Activated T-cell treated with anti-CD3 and anti-CD28 coated beads for 48 hours (primary cell): Measurements from ENCODE around the gene TUT4.

Source experiments
- DNase-seq: peaks from one replicate; pipeline ENCODE4 v3.0.0-alpha.2; 2020; ENCODE audit warnings: low read depth

The TUT4 gene

DNA sequence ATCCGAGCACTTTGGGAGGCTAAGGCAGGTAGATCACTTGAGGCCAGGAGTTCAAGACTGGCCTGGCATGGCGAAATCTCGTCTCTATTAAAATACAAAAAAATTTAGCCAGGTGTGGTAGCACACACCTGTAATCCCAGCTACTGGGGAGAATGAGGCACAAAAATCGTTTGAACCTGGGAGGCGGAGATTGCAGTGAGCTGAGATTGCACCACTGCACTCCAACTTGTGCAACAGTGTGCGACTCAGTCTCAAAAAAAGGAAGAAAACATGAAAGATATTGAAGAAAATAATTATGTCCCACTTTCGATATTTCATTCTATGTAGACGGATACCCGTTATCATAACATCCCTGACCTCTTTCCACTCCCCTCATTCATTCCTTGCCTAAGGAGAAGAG, 19.2 kb downstream of the TUT4 start:
- DNase-seq = no peak

GRCh38 chr1:52532731-52533327, 20.1 kb downstream of the TUT4 start:
- no peak for DNase-seq

DNA sequence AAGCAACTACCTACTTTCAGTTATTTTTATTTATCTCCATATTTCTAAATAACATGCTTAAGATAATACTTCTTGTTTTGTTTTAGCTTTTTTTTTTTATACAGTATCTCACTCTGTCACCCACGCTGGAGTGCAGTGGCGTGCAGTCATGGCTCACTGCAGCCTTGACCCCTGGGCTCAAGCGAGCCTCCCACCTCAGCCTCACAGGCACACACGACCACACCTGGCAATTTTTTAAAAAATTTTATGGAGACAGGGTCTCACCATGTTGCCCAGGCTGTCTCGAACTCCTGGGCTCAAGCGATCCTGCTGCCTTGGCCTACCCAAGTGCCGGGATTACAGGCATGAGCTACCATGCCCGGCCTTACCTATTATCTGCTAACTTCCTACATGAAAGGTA, 20.6 kb downstream of the TUT4 start:
- no peak for DNase-seq

DNA sequence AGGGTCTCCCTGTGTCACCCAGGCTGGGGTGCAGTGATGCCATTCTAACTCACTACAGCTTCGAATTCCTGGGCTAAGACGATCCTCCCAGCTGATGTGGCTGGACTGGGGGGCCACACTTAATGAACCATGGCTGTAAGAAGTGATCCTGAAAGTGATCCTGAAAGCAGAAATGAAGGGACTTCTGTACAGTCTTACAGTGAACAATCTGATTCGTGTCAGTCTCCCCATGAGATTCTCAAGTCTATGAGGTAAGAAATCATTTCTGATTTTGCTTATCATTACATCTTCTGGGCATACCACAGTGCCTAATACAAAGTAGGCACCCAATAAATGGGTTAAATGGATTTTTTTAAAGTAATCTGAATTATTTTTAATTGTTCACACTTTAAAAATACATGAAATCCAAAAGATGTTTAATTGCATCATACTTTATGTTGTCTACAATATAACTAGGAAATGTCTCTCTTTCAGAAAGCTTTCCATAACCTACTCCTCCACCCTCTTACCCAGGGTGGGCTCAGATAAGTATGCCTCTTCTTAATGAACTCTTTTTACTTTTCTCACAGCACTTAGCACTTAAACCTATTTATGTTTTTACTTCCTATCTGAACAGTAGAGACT, 21.5 kb downstream of the TUT4 start:
- no peak for DNase-seq

GRCh38 chr1:52530563-52531144, 22.2 kb downstream of the TUT4 start:
- DNase-seq = no peak

DNA sequence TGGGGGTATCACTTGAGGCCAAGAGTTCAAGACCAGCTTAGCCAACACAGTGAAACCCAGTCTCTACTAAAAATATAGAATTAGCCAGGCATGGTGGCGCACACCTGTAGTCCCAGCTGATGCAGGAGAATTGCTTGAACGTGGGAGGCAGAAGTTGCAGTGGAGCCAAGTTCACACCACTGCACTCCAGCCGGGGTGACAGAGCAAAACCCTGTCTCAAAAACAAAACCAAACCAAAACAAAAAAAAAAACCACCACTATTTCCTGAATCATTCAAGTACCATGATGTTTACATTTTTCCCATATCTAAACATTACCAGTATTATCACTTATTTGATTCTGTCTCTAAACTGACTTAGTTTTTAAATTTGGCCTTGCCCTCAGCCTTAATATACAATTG, 29.5 kb downstream of the TUT4 start:
- DNase-seq = no peak

GRCh38 chr1:52520148-52520547, 32.7 kb downstream of the TUT4 start:
- DNase-seq = no peak

DNA sequence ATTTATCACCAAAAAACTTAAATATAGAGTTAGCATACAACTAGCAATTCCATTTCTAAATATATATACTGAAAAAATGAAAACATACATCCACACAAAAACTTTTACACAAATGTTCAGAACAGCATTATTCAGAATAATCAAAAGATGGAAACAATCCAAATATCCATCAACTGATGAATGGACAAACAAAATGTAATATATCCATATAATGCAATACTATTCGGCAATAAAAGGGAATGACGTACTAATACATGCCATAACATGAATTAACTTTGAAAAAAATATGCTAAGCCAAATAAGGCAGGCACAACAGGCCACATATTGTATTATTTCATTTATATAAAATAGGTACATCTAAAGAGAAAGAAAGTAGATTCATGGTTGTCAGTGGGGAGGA, 33.9 kb downstream of the TUT4 start:
- DNase-seq = no peak

- DNase-seq = no peak
Observed at GRCh38 chr1:52511851-52512615, 40.9 kb downstream of the TUT4 start.

DNA sequence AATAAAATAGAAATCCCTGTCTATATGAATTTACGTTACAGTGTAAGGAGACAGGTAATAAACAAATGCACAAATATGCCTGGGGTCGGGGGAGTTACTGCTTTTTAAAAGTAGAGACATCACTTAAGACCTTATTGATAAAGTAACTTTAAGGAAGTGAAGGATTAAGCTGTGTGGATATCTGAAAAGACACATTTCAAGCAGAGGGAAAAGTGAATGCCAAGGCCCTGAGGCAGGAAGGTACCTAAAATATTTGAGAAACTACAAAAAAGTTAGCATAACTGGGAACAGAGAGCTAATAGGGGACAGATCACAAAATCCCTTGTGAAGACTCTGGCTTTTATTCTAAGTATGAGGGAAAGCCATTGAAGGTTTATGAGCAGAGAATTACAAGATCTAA, 41.5 kb downstream of the TUT4 start:
- DNase-seq = no peak

DNA sequence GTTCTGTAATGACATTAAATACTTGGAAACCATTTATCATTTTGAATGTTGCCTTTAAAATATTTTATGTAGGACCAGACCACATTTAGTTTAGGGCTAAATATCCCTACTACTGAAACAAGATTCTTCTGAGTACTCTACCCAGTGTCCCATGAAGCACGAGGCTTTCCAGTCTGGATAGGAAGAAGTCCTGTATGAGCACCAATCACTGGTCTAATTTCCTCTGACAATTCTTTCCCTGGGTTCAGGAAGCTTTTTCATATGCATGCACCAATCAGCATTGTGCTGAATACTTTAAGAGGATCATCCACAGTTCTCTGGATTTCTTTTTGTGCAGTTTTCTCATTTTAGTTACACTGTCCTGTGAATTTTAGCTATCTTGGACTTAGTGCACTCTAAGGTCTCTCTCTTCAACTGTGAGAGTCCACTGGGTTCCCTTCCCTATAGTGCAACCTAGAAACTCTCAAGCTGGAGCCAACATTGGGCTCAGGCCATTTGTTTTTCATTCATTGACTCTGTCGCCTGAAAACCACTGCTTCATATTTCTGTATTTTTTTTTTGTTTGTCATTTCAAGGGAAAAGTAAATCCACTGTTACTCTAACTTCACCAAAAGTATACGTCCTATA, 45.9 kb downstream of the TUT4 start:
- no peak for DNase-seq

- no peak for DNase-seq
Observed at GRCh38 chr1:52506349-52506748, 46.5 kb downstream of the TUT4 start.

- DNase-seq = no peak
Observed at GRCh38 chr1:52504720-52505119, 48.2 kb downstream of the TUT4 start.

GRCh38 chr1:52503706-52504105, 49.2 kb downstream of the TUT4 start:
- no peak for DNase-seq

GRCh38 chr1:52502789-52503188, 50.1 kb downstream of the TUT4 start:
- no peak for DNase-seq

DNA sequence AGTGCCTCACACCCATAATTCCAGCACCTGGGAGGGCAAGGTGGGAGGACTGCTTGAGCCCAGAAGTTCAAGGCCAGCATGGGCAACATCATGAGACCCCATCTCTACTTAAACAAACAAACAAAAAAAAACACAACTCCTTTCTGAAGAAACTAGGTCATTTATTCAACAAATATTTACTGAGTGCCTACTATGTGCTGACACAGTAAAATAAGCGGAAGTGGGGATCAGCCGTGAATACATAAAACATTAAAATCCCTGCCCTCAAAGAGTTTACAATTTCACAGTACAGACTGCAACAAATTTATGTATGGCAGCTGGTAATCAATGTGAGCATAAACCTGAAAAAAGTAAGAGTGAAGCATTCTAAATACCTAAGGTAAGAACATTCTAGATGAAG, 65.3 kb downstream of the TUT4 start:
- DNase-seq = no peak

- DNase-seq = no peak
Observed at GRCh38 chr1:52482326-52483004, 70.4 kb downstream of the TUT4 start.

DNA sequence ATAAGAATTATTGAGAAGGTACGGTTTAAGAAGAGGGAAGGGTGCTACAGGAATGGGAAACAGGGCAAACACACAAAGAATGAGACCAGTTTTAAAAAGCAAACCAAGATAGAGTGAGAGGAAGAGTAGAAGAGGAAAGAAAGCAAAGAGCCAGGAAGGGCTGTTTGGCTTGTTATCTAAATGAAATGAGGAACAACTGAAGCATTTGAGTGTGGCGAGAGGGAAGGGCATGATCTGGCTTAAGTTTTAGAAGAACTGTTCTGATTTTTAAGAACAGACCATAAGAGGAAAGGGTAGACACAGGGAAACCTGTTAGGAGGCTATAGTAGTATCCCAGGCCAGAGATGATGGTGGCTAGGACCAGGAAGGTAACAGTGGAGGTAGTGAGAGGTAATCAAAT, 73.8 kb downstream of the TUT4 start:
- DNase-seq = no peak

DNA sequence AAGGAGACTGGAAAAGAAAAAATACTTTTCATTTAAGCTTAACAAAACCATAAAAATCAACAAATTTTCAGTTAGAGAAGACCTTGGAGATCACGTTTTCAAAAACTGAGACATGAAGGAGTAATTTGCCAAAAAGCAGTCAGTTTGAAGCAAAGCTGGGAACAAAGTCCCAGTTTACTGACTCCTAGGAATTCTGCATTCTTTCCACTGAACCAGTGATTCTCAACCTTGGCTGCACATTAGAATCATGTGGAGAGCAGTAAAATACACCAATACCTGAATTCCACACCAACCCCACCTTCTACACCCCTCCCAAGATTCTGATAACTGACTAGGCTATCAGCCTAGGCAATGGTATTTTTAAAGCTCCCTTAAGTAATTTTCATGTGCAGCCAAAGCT, 75.0 kb downstream of the TUT4 start:
- DNase-seq = no peak

DNA sequence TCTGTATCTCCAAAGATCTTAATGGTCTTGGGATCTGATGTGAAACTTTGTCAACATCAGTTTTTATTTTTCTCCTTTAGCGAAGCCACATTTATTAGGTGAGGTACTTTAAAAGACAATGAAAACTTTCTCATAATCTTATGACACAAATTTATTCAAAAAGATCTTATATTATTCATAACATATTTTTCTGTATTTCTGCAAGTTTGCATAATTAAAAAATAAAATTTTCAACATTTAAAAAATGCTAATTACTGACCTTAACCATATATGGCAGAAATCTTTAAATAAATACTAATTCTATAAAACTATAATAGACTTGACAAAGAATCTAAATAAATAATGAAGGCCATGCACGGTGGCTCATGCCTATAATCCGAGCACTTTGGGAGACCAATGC, 75.9 kb downstream of the TUT4 start:
- DNase-seq = no peak

DNA sequence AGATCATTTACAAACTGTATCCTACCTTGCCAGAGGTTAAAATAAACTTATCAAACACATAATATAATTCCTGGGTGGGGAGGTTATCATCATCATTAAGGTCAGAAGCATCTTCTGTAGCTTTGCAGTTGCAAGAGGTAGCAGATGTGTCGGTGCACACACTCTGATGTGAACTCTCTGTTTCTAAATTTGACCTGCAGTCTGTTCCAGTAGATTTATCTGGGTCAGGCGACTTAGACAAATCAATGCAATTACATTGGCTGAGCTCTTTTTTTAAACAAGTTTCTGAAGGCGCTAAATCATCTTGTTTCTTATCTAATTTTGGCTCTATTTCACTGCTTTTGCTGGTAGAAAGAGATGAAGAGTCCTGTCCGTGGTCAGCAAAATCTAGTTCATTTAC, 78.1 kb downstream of the TUT4 start:
- DNase-seq = no peak

- no peak for DNase-seq
Observed at GRCh38 chr1:52473039-52473438, 79.9 kb downstream of the TUT4 start.
